Type B pancreatic cell (in vitro differentiated cells): ENCODE results near the gene CDK6. TPM values are rescaled to one million over a fixed set of nuclear protein-coding genes. Genes with fewer than 3 reads are reported as not detected.
"Not testable (repeated sequence)": the region's sequence is repeated elsewhere in the genome, so short reads cannot be mapped to it uniquely, and the experiment has no call there.

ENCODE experiments used
- DNase-seq: peaks from one replicate; pipeline ENCODE4 v3.0.0; 2021; ENCODE audit warnings: mixed read lengths; ENCODE audit not compliant: unreplicated experiment; ENCODE audit errors: extremely low spot score
- H3K27ac Mint-ChIP-seq: 2 replicates; pipeline ENCODE4 v1.8.0; 2021; ENCODE audit warnings: mild to moderate bottlenecking, mixed read lengths
- H3K27me3 Mint-ChIP-seq: 2 replicates; pipeline ENCODE4 v1.8.0; 2021; ENCODE audit warnings: mixed read lengths
- H3K36me3 Mint-ChIP-seq: 2 replicates; pipeline ENCODE4 v1.8.0; 2021; ENCODE audit warnings: mixed read lengths
- H3K4me1 Mint-ChIP-seq: one replicate; pipeline ENCODE4 v1.8.0; 2021; ENCODE audit warnings: mixed read lengths; ENCODE audit not compliant: unreplicated experiment
- H3K4me3 Mint-ChIP-seq: 2 replicates; pipeline ENCODE4 v1.8.0; 2021; ENCODE audit warnings: mild to moderate bottlenecking, mixed read lengths
- H3K9me3 Mint-ChIP-seq: 2 replicates; pipeline ENCODE4 v1.8.0; 2021; ENCODE audit warnings: mixed read lengths
- long read RNA-seq: library from polyadenylated mRNA; unstranded; transcript quantifications from one replicate; pipeline ENCODE4 v2.0.0, GENCODE V29; 2020
- total RNA-seq: library from RNA; stranded (reverse); gene quantifications from 2 replicates; pipeline ENCODE4 v1.2.1, GENCODE V29; 2021; ENCODE audit warnings: low replicate concordance
- TF ChIP-seq, protein P1 (sequence below): fragments of 200-600 bp; sonication (generic); conservative IDR thresholded peaks from 2 replicates; pipeline ENCODE4 v1.5.0; 2021; ENCODE audit warnings: antibody characterized with exemption, mild to moderate bottlenecking

CDK6 gene
- total RNA-seq = 51.9 and 68.5 TPM in 2 replicates
- long read RNA-seq, partial matches to known transcripts = 0 of 18 reads
- long read RNA-seq, other reads (novel, unspliced or antisense) = 18 of 18 reads

DNA sequence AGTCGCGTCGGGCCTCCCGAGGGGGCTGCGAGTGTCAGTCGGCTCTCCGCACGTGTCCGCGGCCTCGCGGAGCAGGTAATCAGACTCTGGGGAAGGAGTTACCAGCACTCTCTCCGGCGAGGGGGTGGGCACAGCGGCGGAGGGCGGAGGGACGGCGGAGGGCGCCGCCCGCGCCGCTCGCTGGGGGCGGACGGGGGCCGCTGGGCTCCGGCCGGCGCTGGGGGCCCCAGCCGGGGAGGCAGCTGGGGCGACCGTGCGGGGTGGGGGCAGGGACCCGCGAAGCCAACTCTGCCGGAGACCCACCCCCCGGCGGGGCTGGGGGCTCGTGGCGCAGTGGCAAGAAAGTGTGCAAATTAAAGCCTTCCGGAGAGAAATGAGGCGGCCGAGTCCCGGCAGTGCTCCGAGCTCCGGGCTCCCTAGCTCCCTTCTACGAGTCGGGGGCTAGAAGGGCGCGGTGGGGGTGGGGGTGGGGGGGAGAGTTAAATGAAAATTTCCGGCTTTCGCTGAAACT lies at the start of gene CDK6:
Gene CDK6 (minus strand): TSS at position 85 of the 511 bp plus-strand sequence. CDS start 3,250 bp downstream, outside the sequence.
- peak; percentile 78 for DNase-seq

DNA sequence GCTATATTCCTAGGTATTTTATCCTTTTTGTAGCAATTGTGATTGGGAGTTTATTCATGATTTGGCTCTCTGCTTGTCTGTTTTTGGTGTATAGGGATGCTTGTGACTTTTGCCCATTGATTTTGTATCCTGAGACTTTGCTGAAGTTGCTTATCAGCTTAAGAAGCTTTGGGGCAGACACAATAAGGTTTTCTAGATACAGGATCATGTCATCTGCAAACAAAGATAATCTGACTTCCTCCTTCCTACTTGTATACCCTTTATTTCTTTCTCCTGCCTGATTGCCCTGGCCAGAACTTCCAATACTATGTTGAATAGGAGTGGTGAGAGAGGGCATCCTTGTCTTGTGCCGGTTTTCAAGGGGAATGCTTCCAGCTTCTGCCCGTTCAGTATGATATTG lies 49.7 kb upstream of the CDK6 start:
- H3K27ac Mint-ChIP-seq, H3K9me3 Mint-ChIP-seq: not testable (repeated sequence)

More for the DNA sequence above, at the start of gene CDK6:
- Mint-ChIP-seq H3K27ac (peak within 1 kb of the TSS; percentile 94), H3K9me3 (no peaks in the 10 kb centered on the region), H3K4me3 (peak within 1 kb of the TSS; percentile 95), H3K27me3 (peaks cover 28% of the 10 kb centered on the region), H3K4me1 (peaks cover 19% of the 10 kb centered on the region), H3K36me3 (peaks cover 7% of the 10 kb centered on the region)
- TF ChIP-seq, protein P1, sequence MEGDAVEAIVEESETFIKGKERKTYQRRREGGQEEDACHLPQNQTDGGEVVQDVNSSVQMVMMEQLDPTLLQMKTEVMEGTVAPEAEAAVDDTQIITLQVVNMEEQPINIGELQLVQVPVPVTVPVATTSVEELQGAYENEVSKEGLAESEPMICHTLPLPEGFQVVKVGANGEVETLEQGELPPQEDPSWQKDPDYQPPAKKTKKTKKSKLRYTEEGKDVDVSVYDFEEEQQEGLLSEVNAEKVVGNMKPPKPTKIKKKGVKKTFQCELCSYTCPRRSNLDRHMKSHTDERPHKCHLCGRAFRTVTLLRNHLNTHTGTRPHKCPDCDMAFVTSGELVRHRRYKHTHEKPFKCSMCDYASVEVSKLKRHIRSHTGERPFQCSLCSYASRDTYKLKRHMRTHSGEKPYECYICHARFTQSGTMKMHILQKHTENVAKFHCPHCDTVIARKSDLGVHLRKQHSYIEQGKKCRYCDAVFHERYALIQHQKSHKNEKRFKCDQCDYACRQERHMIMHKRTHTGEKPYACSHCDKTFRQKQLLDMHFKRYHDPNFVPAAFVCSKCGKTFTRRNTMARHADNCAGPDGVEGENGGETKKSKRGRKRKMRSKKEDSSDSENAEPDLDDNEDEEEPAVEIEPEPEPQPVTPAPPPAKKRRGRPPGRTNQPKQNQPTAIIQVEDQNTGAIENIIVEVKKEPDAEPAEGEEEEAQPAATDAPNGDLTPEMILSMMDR = no peak

DNA sequence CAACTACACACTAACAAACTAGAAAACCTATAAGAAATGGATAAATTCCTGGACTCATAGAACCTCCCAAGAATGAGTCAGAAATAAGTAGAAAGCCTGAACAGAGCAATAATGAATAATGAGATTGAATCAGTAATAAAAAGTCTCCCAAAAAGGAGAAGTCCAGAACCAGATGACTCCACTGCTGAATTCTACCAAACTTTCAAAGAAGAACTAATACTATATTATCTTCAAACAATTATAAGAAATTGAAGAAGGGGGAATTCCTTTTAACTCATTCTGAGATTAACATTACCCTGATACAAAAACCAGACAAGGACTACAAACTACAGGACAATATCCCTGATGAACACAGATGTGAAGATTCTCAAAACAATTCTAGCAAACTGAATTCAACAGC lies 47.8 kb upstream of the CDK6 start:
- H3K4me3 Mint-ChIP-seq = no peak overlapping the region
- DNase-seq = no peak
- H3K9me3 Mint-ChIP-seq = peaks cover 6% of the 10 kb centered on the region

More for the DNA sequence above, 49.7 kb upstream of the CDK6 start:
- H3K36me3 Mint-ChIP-seq, H3K4me1 Mint-ChIP-seq, H3K4me3 Mint-ChIP-seq, DNase-seq, H3K27me3 Mint-ChIP-seq: not testable (repeated sequence)

DNA sequence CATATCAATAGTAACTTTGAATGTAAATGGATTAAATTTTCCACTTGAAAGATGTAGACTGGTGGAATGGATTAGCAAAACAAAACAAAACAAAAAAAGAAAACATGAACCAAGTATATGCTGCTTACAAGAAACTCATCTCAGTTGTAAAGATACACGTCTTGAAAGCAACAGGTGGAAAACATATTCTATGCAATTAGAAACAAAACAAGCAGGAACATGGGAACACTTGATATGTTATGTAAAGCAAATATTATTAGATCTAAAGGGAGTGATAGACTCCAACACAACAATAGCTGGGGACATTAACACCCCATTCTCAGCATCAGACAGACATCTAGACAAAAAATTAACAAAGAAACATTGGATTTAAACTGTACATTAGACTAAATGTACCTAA lies 46.4 kb upstream of the CDK6 start:
- H3K27me3 Mint-ChIP-seq = peaks cover 1% of the 10 kb centered on the region
- no peak overlapping the region for H3K27ac Mint-ChIP-seq
- peaks cover 1% of the 10 kb centered on the region for H3K9me3 Mint-ChIP-seq
- H3K4me3 Mint-ChIP-seq = no peak overlapping the region
- no peaks in the 10 kb centered on the region for H3K36me3 Mint-ChIP-seq
- no peaks in the 10 kb centered on the region for H3K4me1 Mint-ChIP-seq
- DNase-seq = no peak
- TF ChIP-seq, protein P1 = no peak

More for the DNA sequence above, 47.8 kb upstream of the CDK6 start:
- TF ChIP-seq, protein P1 = no peak
- Mint-ChIP-seq H3K36me3 (no peaks in the 10 kb centered on the region), H3K4me1 (no peaks in the 10 kb centered on the region), H3K27me3 (peaks cover 4% of the 10 kb centered on the region), H3K27ac (no peak overlapping the region)

DNA sequence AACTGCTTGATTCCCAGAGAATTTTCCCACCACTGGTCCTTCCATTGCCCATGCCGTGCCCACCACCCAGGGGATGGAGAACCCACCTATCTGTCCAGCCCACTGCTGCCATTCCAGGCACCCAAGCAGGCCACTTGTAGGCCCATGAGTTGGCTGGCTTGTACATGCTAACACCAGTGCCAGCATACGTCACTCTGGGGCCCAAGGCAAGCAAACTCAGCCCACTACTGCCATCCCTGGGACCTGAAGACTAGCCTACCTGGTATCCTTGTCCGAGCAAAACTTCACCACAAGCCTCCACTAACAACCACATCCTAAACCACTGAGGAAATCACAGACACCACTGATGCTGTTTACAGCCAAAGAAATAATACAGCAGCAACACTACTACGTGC lies 44.7 kb upstream of the CDK6 start:
- Mint-ChIP-seq H3K9me3 (no peaks in the 10 kb centered on the region), H3K27me3 (no peaks in the 10 kb centered on the region), H3K4me1 (no peaks in the 10 kb centered on the region), H3K4me3 (no peak overlapping the region), H3K27ac (no peak overlapping the region), H3K36me3 (no peaks in the 10 kb centered on the region)
- DNase-seq = no peak
- TF ChIP-seq, protein P1 = no peak

DNA sequence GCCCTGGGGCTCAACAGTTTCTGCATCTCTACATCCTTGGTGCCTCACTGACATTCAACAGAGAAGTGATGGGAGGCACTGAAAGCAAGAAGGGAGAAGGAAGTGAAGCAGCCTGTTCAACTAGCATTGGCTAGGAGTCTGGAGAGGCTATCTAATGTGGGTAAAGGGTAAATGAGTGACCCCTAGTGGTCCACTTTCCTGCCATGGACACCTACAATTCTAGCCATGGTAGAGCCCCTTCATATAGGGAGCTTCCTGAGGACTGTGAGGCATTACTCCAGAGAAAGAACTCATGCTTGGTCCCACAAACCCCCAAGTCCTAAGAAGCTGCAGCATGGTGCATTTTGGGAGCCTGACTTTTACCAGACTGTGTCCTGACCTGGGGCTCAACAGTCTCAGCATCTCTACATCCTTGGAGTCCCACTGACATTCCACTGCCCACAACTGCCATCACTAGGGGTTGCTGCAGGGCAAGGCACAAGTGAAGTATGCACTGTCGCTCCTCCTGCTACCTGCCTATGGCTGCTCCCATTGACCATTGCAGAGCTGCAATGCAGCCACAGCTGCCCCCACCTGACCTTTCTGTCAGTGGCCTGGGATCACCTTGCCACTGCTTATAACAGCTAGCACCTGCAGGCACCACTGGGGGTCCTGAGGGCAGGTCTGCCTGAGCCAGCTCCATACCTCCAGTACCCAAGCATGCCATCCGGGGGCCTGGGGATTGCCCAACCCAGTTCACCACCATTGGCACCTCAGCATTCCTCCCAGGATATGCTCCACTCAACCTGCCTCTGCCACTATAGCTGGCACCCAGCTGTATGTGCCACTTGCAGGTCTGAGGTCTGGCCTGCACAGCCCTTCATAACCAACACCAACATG lies 44.1 kb upstream of the CDK6 start:
- DNase-seq = no peak

More for the DNA sequence above, 44.1 kb upstream of the CDK6 start:
- Mint-ChIP-seq H3K27me3 (no peaks in the 10 kb centered on the region), H3K4me3 (no peak overlapping the region), H3K4me1 (no peaks in the 10 kb centered on the region), H3K36me3 (no peaks in the 10 kb centered on the region), H3K9me3 (no peaks in the 10 kb centered on the region), H3K27ac (no peak overlapping the region)
- TF ChIP-seq, protein P1 = peak; percentile 50
